Bronchial epithelial cell (primary cell): ENCODE data around the gene HIGD1A. TPM values are rescaled to one million over a fixed set of nuclear protein-coding genes. Genes with fewer than 3 reads are reported as not detected.

Source experiments
- DNase-seq: peaks from one replicate; pipeline ENCODE4 v3.0.0-alpha.2; 2010; ENCODE audit warnings: low read depth
- FAIRE-seq: peaks from 2 replicates; lab custom pipeline; 2011; peaks lifted over from hg19 to GRCh38; lab: Jason Lieb, UNC
- H3K27me3 ChIP-seq: 2 replicates; pipeline ENCODE4 v1.5.1; 2011; ENCODE audit warnings: low read length; ENCODE audit not compliant: control insufficient read depth, insufficient read depth
- H3K36me3 ChIP-seq: 2 replicates; pipeline ENCODE4 v1.5.1; 2011; ENCODE audit warnings: low read length; ENCODE audit not compliant: control insufficient read depth, insufficient read depth
- H3K4me3 ChIP-seq: 2 replicates; pipeline ENCODE4 v1.5.1; 2011; ENCODE audit warnings: mild to moderate bottlenecking, low read depth, low read length, control low read depth
- total RNA-seq: library from RNA; depleted of rRNA; stranded (reverse); fragments of >200 nt; gene quantifications from 2 replicates; pipeline ENCODE4 v1.2.1, GENCODE V29; 2014
- TF ChIP-seq, protein P1 (sequence below): IDR thresholded peaks from 2 replicates; pipeline ENCODE4 v1.5.1; 2011; ENCODE audit warnings: mild to moderate bottlenecking, moderate library complexity, low read length, control low read depth, inconsistent platforms; ENCODE audit not compliant: insufficient read depth, severe bottlenecking

HIGD1A gene
- total RNA-seq, 1 donor from 2014 or later: 219 TPM

DNA sequence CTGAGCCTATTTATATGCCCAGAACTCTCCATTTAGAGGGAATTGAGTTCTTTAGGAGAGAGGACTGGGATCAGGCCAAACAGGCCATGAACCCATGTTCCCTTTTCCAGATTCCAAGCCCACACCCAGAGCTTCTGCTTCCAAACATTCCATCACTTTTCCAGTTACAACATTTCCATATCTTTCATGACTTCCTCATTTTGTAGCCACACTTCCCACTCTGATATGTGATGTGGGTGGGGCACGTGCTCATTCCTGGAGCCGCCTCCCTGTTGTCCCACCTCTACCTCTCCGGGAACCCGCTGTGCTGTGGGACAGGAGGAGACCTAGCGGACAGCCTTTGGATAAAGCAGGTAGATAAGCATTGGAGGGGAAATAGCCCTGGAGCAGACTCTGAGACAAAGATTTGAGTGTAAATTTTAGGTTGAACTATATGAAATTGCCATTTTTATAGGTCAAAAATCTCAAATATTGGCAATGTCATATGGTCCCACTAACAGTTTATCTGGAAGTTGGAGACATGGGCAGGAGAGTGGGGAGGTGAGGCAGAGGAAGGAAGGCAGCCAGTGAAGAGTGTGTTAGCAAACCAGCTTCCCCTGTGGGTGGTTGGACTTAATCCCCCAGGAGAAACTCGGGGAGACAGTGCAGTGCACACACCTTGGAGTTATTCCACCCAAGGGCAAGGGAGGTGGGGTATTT, 39.6 kb upstream of the HIGD1A start:
- FAIRE-seq: no peak
- Histone ChIP-seq H3K27me3 (peaks cover 2% of the 10 kb centered on the region), H3K4me3 (no peak overlapping the region), H3K36me3 (no peaks in the 10 kb centered on the region)
- no peak for DNase-seq
- TF ChIP-seq, protein P1, sequence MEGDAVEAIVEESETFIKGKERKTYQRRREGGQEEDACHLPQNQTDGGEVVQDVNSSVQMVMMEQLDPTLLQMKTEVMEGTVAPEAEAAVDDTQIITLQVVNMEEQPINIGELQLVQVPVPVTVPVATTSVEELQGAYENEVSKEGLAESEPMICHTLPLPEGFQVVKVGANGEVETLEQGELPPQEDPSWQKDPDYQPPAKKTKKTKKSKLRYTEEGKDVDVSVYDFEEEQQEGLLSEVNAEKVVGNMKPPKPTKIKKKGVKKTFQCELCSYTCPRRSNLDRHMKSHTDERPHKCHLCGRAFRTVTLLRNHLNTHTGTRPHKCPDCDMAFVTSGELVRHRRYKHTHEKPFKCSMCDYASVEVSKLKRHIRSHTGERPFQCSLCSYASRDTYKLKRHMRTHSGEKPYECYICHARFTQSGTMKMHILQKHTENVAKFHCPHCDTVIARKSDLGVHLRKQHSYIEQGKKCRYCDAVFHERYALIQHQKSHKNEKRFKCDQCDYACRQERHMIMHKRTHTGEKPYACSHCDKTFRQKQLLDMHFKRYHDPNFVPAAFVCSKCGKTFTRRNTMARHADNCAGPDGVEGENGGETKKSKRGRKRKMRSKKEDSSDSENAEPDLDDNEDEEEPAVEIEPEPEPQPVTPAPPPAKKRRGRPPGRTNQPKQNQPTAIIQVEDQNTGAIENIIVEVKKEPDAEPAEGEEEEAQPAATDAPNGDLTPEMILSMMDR: no peak

DNA sequence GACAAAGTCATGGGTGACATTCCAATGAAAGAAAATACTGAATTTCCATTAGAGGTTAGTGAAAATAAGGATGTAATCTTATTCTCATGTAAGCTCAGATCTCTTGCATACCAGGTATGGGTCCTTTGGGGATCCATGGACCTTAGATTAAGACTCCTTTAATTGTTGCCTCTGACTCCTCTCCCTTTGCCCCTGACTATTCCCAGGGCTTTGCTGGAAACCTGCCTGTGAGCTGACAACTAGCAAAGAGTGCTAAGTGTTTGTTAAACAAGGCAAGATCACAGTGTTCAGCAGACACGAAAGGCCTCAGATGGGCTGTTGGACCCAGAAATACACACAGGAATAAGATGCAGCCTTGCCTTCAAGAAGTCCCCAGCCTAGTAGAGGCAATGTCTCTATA, 37.0 kb upstream of the HIGD1A start:
- DNase-seq: no peak
- peaks cover 2% of the 10 kb centered on the region for H3K27me3 ChIP-seq
- TF ChIP-seq, protein P1: no peak
- FAIRE-seq: no peak
- H3K4me3 ChIP-seq: no peak overlapping the region
- no peaks in the 10 kb centered on the region for H3K36me3 ChIP-seq

DNA sequence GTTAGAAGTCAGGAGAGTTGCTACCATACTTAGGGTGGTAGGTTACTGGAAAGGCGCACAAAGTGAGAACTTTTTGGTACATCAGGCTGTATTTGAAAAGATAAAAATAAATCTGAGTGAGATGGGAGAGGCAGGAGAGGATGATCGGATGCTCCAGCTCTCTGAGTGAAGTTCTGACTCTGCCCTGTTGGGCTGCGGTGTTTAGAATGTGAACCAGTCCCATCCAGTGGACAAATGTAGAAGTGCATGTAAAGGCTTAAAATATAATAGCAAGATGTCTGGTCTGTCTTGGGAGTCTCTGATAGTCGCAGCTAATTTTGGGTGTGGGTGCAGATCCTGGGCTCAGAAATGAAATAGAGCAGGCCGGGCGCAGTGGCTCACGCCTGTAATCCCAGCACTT, 35.3 kb upstream of the HIGD1A start:
- H3K27me3 ChIP-seq: peaks cover 2% of the 10 kb centered on the region
- DNase-seq: peak; percentile 65
- TF ChIP-seq, protein P1: peak; percentile 67
- H3K4me3 ChIP-seq: no peak overlapping the region
- no peak for FAIRE-seq
- no peaks in the 10 kb centered on the region for H3K36me3 ChIP-seq

DNA sequence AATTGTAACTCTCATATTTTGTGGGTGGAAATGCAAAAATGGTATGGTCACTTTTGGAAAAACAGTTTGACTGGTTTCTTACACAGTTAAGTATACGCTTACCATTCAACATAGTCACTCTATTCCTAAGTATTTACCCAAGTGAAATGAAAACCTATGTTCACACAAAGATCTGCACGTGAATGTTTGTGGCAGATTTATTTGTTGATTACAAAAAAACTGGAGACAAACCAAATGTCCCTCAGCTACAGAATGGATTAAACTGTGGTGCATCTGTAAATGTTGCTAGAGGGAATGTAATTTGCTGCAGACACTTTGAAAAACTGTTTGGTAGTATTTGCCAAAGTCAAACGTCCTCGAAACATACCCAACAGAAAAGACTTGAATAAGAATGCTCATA, 34.3 kb upstream of the HIGD1A start:
- Histone ChIP-seq H3K27me3 (no peaks in the 10 kb centered on the region), H3K4me3 (no peak overlapping the region), H3K36me3 (no peaks in the 10 kb centered on the region)
- FAIRE-seq: no peak
- no peak for DNase-seq
- TF ChIP-seq, protein P1: no peak

DNA sequence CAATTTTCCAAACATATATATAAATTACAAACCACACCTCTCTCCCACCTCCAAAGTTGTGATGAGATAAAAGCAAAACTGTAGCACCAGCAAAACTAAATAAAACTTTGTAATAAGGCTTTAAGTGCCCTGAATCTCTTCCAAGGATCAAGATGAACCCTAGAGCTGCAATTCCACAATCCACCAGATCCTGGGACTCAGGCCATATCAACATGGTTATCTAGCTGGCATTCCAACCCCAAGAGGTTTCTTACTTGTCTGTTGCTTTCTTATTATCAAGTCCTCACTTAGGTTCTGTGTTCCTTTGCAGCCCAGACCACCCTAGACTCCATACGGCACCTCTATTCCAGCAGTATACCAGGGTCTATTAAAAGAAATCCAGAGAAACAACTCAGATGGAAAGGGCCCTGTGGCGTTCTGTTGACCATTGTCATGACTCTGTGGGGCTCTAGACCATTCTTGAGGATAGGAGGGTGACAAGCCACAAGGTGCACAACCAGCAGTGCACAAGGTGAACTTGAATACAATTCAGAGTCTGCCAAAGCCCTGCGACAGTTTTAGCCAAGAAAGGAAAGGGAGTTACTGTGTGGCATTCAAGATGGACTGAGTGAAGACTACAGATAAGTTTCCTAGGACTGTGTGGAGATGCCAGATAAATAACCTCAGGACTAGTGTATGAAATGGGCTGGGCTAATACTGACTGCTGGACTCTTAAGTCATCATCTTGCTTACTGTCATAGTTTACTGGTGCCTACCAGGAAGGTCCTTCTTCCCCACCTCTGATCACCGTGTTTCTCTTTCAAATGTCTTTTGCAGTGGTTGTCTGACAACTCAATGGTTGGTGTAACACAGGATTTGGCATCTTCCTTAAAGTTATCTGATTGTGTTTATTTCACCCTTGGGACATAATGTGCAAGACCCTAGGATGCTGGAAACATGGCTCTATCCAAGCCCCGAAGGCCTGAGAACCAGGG, 32.1 kb upstream of the HIGD1A start:
- no peaks in the 10 kb centered on the region for H3K27me3 ChIP-seq
- no peak overlapping the region for H3K4me3 ChIP-seq
- TF ChIP-seq, protein P1: no peak
- DNase-seq: no peak
- FAIRE-seq: no peak
- H3K36me3 ChIP-seq: no peaks in the 10 kb centered on the region
